Lung microvascular endothelial cell (primary cell): ENCODE measurements around the gene ANO2. TPM values are rescaled to one million over a fixed set of nuclear protein-coding genes. Genes with fewer than 3 reads are reported as not detected.
"Not testable (repeated sequence)": the region's sequence is repeated elsewhere in the genome, so short reads cannot be mapped to it uniquely, and the experiment has no call there.

Experiments used
- DNase-seq, 2 donors: peaks; one replicate each; pipeline versions ENCODE4 v3.0.0 to v3.0.0-alpha.2; 2010; ENCODE audit warnings: low read depth in 2 of 2
- total RNA-seq: library from RNA; depleted of rRNA; stranded (reverse); fragments of >200 nt; gene quantifications from 2 replicates; pipeline ENCODE4 v1.2.1, GENCODE V29; 2014

The ANO2 gene
- total RNA-seq, 1 donor from 2014 or later, result 84.1 TPM

GRCh38 chr12:5557906-5558305 lies 387.2 kb downstream of the ANO2 start:
- no peak for DNase-seq

- no peak for DNase-seq
Measured at GRCh38 chr12:5556946-5557673, 387.9 kb downstream of the ANO2 start.

- no peak for DNase-seq
Measured at GRCh38 chr12:5556033-5556614, 388.9 kb downstream of the ANO2 start.

- DNase-seq, result no peak
Measured at GRCh38 chr12:5554711-5555110, 390.3 kb downstream of the ANO2 start.

GRCh38 chr12:5549011-5549410 lies 396.0 kb downstream of the ANO2 start:
- DNase-seq, result no peak

GRCh38 chr12:5548152-5548943 lies 396.7 kb downstream of the ANO2 start:
- no peak for DNase-seq

GRCh38 chr12:5546616-5547015 lies 398.4 kb downstream of the ANO2 start:
- no peak for DNase-seq

GRCh38 chr12:5537771-5538170 lies 407.3 kb downstream of the ANO2 start:
- no peak for DNase-seq

- DNase-seq, result not testable (repeated sequence)
Measured at GRCh38 chr12:5537026-5537615, 407.9 kb downstream of the ANO2 start.

GRCh38 chr12:5535541-5535940 lies 409.5 kb downstream of the ANO2 start:
- DNase-seq, result no peak

GRCh38 chr12:5534426-5535199 lies 410.4 kb downstream of the ANO2 start:
- DNase-seq, result no peak

GRCh38 chr12:5533368-5533767 lies 411.7 kb downstream of the ANO2 start:
- DNase-seq, result no peak

GRCh38 chr12:5525783-5526367 lies 419.2 kb downstream of the ANO2 start:
- no peak for DNase-seq

- DNase-seq, result no peak
Measured at GRCh38 chr12:5524769-5525436, 420.2 kb downstream of the ANO2 start.

GRCh38 chr12:5524116-5524768 lies 420.8 kb downstream of the ANO2 start:
- DNase-seq, result no peak

- DNase-seq, result no peak
Measured at GRCh38 chr12:5523396-5524115, 421.5 kb downstream of the ANO2 start.

- DNase-seq, result no peak
Measured at GRCh38 chr12:5522432-5523335, 422.4 kb downstream of the ANO2 start.
